NCI-H2227 (cell line): ENCODE results near the gene KCNE5.
"Not testable (repeated sequence)": the region's sequence is repeated elsewhere in the genome, so short reads cannot be mapped to it uniquely, and the experiment has no call there.

Source experiments
- DNase-seq: peaks from one replicate; lab custom pipeline; 2025; ENCODE audit not compliant: unreplicated experiment; lab: John Stamatoyannopoulos, UW

KCNE5 gene

GRCh38 chrX:109624641-109625616 lies at the start of gene KCNE5:
Gene KCNE5, minus strand, starts transcription at chrX:109625172. Its CDS starts 152 bp downstream, at chrX:109625020.
- DNase-seq, result peak; percentile 38

GRCh38 chrX:109672239-109672638 lies 47.3 kb upstream of the KCNE5 start:
- DNase-seq, result no peak

- DNase-seq, result not testable (repeated sequence)
Observed at GRCh38 chrX:109671170-109671569, 46.2 kb upstream of the KCNE5 start.

GRCh38 chrX:109667986-109668385 lies 43.0 kb upstream of the KCNE5 start:
- no peak for DNase-seq

GRCh38 chrX:109660435-109661143 lies 35.6 kb upstream of the KCNE5 start:
- DNase-seq, result no peak

GRCh38 chrX:109658391-109658790 lies 33.4 kb upstream of the KCNE5 start:
- DNase-seq, result no peak

- DNase-seq, result not testable (repeated sequence)
Observed at GRCh38 chrX:109657364-109657763, 32.4 kb upstream of the KCNE5 start.

- no peak for DNase-seq
Observed at GRCh38 chrX:109656774-109657173, 31.8 kb upstream of the KCNE5 start.

- DNase-seq, result no peak
Observed at GRCh38 chrX:109655502-109656201, 30.7 kb upstream of the KCNE5 start.

GRCh38 chrX:109654516-109655109 lies 29.6 kb upstream of the KCNE5 start:
- DNase-seq, result no peak

- DNase-seq, result not testable (repeated sequence)
Observed at GRCh38 chrX:109644671-109645070, 19.7 kb upstream of the KCNE5 start.

GRCh38 chrX:109643687-109644086 lies 18.7 kb upstream of the KCNE5 start:
- DNase-seq, result no peak

- no peak for DNase-seq
Observed at GRCh38 chrX:109638158-109638557, 13.2 kb upstream of the KCNE5 start.

- DNase-seq, result not testable (repeated sequence)
Observed at GRCh38 chrX:109637477-109637876, 12.5 kb upstream of the KCNE5 start.

- DNase-seq, result peak; percentile 5
Observed at GRCh38 chrX:109635146-109635545, 10.2 kb upstream of the KCNE5 start.

GRCh38 chrX:109632906-109633504 lies 8.0 kb upstream of the KCNE5 start:
- DNase-seq, result no peak

GRCh38 chrX:109629310-109629709 lies 4.3 kb upstream of the KCNE5 start:
- peak; percentile 7 for DNase-seq

GRCh38 chrX:109626637-109627036 lies 1.7 kb upstream of the KCNE5 start:
- DNase-seq, result no peak

GRCh38 chrX:109623997-109624396 lies 975 bp downstream of the KCNE5 start:
- DNase-seq, result no peak

- no peak for DNase-seq
Observed at GRCh38 chrX:109622270-109622669, 2.7 kb downstream of the KCNE5 start.

- no peak for DNase-seq
Observed at GRCh38 chrX:109619771-109620170, 5.2 kb downstream of the KCNE5 start.
